ENCODE measurements around the gene MICAL3.

DNA sequence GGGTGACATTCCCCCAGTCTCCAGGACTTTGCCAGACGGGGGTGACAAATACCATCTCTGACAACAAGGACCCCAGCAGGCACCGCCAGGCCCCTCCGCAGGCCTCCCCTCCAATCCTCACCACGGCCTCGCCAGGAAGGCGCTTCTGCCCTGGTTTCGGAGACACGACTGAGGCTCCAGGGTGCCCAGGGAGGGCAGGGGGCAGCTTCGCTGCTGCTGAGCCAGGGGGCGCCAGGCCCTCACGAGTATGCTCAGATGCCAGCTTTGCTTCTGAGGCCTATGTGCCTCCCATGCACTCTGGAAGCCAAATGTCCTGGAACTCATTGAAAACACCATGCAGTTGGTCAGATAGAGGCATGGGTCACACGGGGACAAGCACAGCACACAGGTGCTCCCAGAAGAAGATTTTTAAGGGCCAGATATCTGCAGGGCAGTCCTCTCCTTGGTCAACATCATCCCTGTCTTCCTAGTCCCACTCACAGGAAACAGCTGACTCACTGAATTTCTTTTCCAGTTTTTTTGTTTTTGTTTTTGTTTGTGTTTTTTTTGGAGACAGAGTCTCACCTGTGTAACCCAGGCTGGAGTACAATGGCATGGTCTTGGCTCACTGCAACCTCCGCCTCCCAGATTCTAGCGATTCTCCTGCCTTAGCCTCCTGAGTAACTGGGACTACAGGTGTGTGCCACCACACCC is 270.0 kb downstream of the MICAL3 start:
- TF ChIP-seq CTCF (IDR thresholded peaks at IDR 0.05), result no peak
- no peak for TF ChIP-seq POLR2AphosphoS5 (IDR thresholded peaks at IDR 0.05)
- no peak for TF ChIP-seq POLR2A (IDR thresholded peaks at IDR 0.05)
- TF ChIP-seq EP300 (IDR thresholded peaks at IDR 0.05), result no peak

All from suprapubic skin (tissue), 4 donors.